IPS-18c (cell line): ENCODE results near the gene DOCK2.
"Not testable (repeated sequence)": the region's sequence is repeated elsewhere in the genome, so short reads cannot be mapped to it uniquely, and the experiment has no call there.

ENCODE experiments used
- H3K4me3 ChIP-seq: 2 replicates; pipeline ENCODE4 v1.7.0; 2013; ENCODE audit warnings: low read depth, mild to moderate bottlenecking, low read length, moderate library complexity; ENCODE audit not compliant: insufficient read depth
- H3K9me3 ChIP-seq: one replicate; pipeline ENCODE4 v1.6.1; 2013; ENCODE audit warnings: mild to moderate bottlenecking, low read length, moderate library complexity; ENCODE audit not compliant: control insufficient read depth, insufficient read depth

Gene DOCK2

GRCh38 chr5:169725665-169726064 is 88.6 kb downstream of the DOCK2 start:
- not testable (repeated sequence) for H3K9me3 ChIP-seq, H3K4me3 ChIP-seq

- H3K9me3 ChIP-seq, result no peaks in the 10 kb centered on the region
- no peak overlapping the region for H3K4me3 ChIP-seq
Measured at GRCh38 chr5:169728418-169728817, 91.3 kb downstream of the DOCK2 start.

GRCh38 chr5:169731221-169731620 is 94.1 kb downstream of the DOCK2 start:
- Histone ChIP-seq H3K9me3 (no peaks in the 10 kb centered on the region), H3K4me3 (no peak overlapping the region)

- Histone ChIP-seq H3K4me3 (no peak overlapping the region), H3K9me3 (no peaks in the 10 kb centered on the region)
Measured at GRCh38 chr5:169732841-169733240, 95.8 kb downstream of the DOCK2 start.

GRCh38 chr5:169735913-169736312 is 98.8 kb downstream of the DOCK2 start:
- Histone ChIP-seq H3K9me3 (no peaks in the 10 kb centered on the region), H3K4me3 (no peak overlapping the region)

GRCh38 chr5:169736653-169737052 is 99.6 kb downstream of the DOCK2 start:
- H3K9me3 ChIP-seq, result no peaks in the 10 kb centered on the region
- H3K4me3 ChIP-seq, result no peak overlapping the region

GRCh38 chr5:169740435-169740834 is 103.4 kb downstream of the DOCK2 start:
- H3K4me3 ChIP-seq, result no peak overlapping the region
- no peaks in the 10 kb centered on the region for H3K9me3 ChIP-seq

- H3K4me3 ChIP-seq, result no peak overlapping the region
- no peaks in the 10 kb centered on the region for H3K9me3 ChIP-seq
Measured at GRCh38 chr5:169742771-169743296, 105.8 kb downstream of the DOCK2 start.

- H3K9me3 ChIP-seq, result no peaks in the 10 kb centered on the region
Measured at GRCh38 chr5:169744336-169744735, 107.3 kb downstream of the DOCK2 start.

GRCh38 chr5:169745441-169746146 is 108.5 kb downstream of the DOCK2 start:
- no peaks in the 10 kb centered on the region for H3K9me3 ChIP-seq
- no peak overlapping the region for H3K4me3 ChIP-seq

More at GRCh38 chr5:169744336-169744735, 107.3 kb downstream of the DOCK2 start:
- no peak overlapping the region for H3K4me3 ChIP-seq

- H3K9me3 ChIP-seq, result no peaks in the 10 kb centered on the region
- H3K4me3 ChIP-seq, result no peak overlapping the region
Measured at GRCh38 chr5:169746147-169746694, 109.1 kb downstream of the DOCK2 start.

- H3K9me3 ChIP-seq, result no peaks in the 10 kb centered on the region
- H3K4me3 ChIP-seq, result no peak overlapping the region
Measured at GRCh38 chr5:169748174-169748573, 111.1 kb downstream of the DOCK2 start.

- no peaks in the 10 kb centered on the region for H3K9me3 ChIP-seq
- H3K4me3 ChIP-seq, result no peak overlapping the region
Measured at GRCh38 chr5:169749295-169749694, 112.2 kb downstream of the DOCK2 start.

- H3K9me3 ChIP-seq, result no peaks in the 10 kb centered on the region
- H3K4me3 ChIP-seq, result no peak overlapping the region
Measured at GRCh38 chr5:169751490-169751889, 114.4 kb downstream of the DOCK2 start.

GRCh38 chr5:169752566-169752965 is 115.5 kb downstream of the DOCK2 start:
- not testable (repeated sequence) for H3K9me3 ChIP-seq, H3K4me3 ChIP-seq

GRCh38 chr5:169753795-169754194 is 116.7 kb downstream of the DOCK2 start:
- Histone ChIP-seq H3K9me3 (no peaks in the 10 kb centered on the region), H3K4me3 (no peak overlapping the region)

- no peaks in the 10 kb centered on the region for H3K9me3 ChIP-seq
- H3K4me3 ChIP-seq, result no peak overlapping the region
Measured at GRCh38 chr5:169754737-169755136, 117.7 kb downstream of the DOCK2 start.

- H3K4me3 ChIP-seq, result no peak overlapping the region
- no peaks in the 10 kb centered on the region for H3K9me3 ChIP-seq
Measured at GRCh38 chr5:169756071-169756765, 119.1 kb downstream of the DOCK2 start.
